Gastrocnemius medialis (tissue), 4 donors: ENCODE results near the gene LRRC3C. TPM values are rescaled to one million over a fixed set of nuclear protein-coding genes. Genes with fewer than 3 reads are reported as not detected.

ENCODE experiments used
- ATAC-seq, 2 donors: fragments of 150-250 bp; one replicate each; pipeline ENCODE4 v1.9.1; 2016
- DNase-seq, 2 donors: peaks; one replicate each; pipeline ENCODE4 v3.0.0-alpha.2; 2019
- H3K27ac ChIP-seq, 4 donors: fragments of 200-600 bp; sonication (generic); 1 replicate in 1 of 4; 2 replicates in 3 of 4; pipeline ENCODE4 v1.5.1; 2016 to 2018; ENCODE audit warnings: mild to moderate bottlenecking in 2 of 4, moderate library complexity in 1 of 4
- H3K27me3 ChIP-seq, 3 donors: fragments of 200-600 bp; sonication (generic) in 2 of 3; 1 replicate in 1 of 3; 2 replicates in 2 of 3; pipeline versions ENCODE4 v1.5.1 to v1.6.0; 2016 to 2019; ENCODE audit warnings: mild to moderate bottlenecking in 1 of 3, moderate library complexity in 1 of 3
- H3K36me3 ChIP-seq, 2 donors: fragments of 200-600 bp; sonication (generic) in 1 of 2; one replicate each; pipeline ENCODE4 v1.5.1; 2017 to 2018
- H3K4me1 ChIP-seq, 2 donors: fragments of 200-600 bp; sonication (generic) in 1 of 2; one replicate each; pipeline ENCODE4 v1.5.1; 2016 to 2017; ENCODE audit warnings: mild to moderate bottlenecking in 2 of 2
- H3K4me3 ChIP-seq, 4 donors: fragments of 200-600 bp; sonication (generic) in 3 of 4; 1 replicate in 1 of 4; 2 replicates in 3 of 4; pipeline ENCODE4 v1.5.1; 2016 to 2019; ENCODE audit warnings: mild to moderate bottlenecking in 2 of 4
- H3K9me3 ChIP-seq, 3 donors: fragments of 200-600 bp; sonication (generic) in 2 of 3; 1 replicate in 1 of 3; 2 replicates in 2 of 3; pipeline ENCODE4 v1.5.1; 2016 to 2019
- CTCF ChIP-seq, 5 experiments: fragments of 450-650 bp in 3 of 5; fragments of 200-600 bp in 2 of 5; sonication (generic) in 2 of 5; IDR thresholded peaks in 4 of 5; conservative IDR thresholded peaks in 1 of 5; 1 replicate in 4 of 5; 2 replicates in 1 of 5; pipeline ENCODE4 v1.5.1; 2016 to 2019; ENCODE audit warnings: antibody characterized with exemption in 5 of 5, mild to moderate bottlenecking in 3 of 5, moderate library complexity in 3 of 5
- POLR2A ChIP-seq, 2 donors: fragments of 450-650 bp; IDR thresholded peaks; one replicate each; pipeline ENCODE4 v1.6.1; 2017; ENCODE audit warnings: antibody characterized with exemption in 2 of 2, mild to moderate bottlenecking in 2 of 2, moderate library complexity in 2 of 2
- in situ Hi-C, 4 donors: fragments of 200-750 bp; cut with MboI; loops; one replicate each; pipeline versions ENCODE4 v1.15.0 to v1.8.0; 2017; ENCODE audit warnings: low sequenced_read_pairs in 4 of 4
- intact Hi-C: fragments of 100-400 bp; cut with DNase I; formaldehyde crosslinking; loops from one replicate; pipeline ENCODE4 v1.15.1; 2023; ENCODE audit warnings: low total_unique reads
- total RNA-seq, 4 donors: library from RNA; depleted of rRNA; stranded (reverse); fragments of >200 nt; gene quantifications; one replicate each; pipeline versions ENCODE4 v1.1.0 to v1.2.3, GENCODE V29; 2016

The LRRC3C gene
- total RNA-seq, 4 donors from 2014 or later: not detected

GRCh38 chr17:39926135-39926587 lies 1.4 kb upstream of the LRRC3C start:
- in situ Hi-C loops (no loop called here), intact Hi-C loops (loop anchor here (2.0 to 5.0 kb wide), 3 partner anchors 55 to 249 kb away; partner anchors contain the start of gene PSMD3)
- ATAC-seq: no peak
- Histone ChIP-seq H3K4me1 (peaks cover 35 to 46% of the 10 kb centered on the region in 2 donors), H3K27ac (peak overlapping the region in 1 of 4 donors; percentile 90), H3K9me3 (no peaks in the 10 kb centered on the region), H3K27me3 (no peaks in the 10 kb centered on the region), H3K4me3 (peak overlapping the region; percentile 96 to 99 (median 98)), H3K36me3 (peaks cover 0 to 26% of the 10 kb centered on the region in 2 donors)
- DNase-seq: no peak
- TF ChIP-seq POLR2A (IDR thresholded peaks at IDR 0.05): no peak
- no peak for TF ChIP-seq CTCF (IDR thresholded peaks at IDR 0.05 in 4 of 5, conservative IDR thresholded peaks at IDR 0.05 in 1 of 5)

- H3K27ac ChIP-seq: peak overlapping the region; percentile 90 to 99 (median 96)
- H3K4me3 ChIP-seq: peak overlapping the region; percentile 96 to 99 (median 98)
- intact Hi-C loops (loop anchor here (2.0 to 5.0 kb wide), 3 partner anchors 54 to 249 kb away; partner anchors contain the start of gene PSMD3), in situ Hi-C loops (no loop called here)
- H3K27me3 ChIP-seq: no peaks in the 10 kb centered on the region
- no peak for ATAC-seq
- no peaks in the 10 kb centered on the region for H3K9me3 ChIP-seq
- peaks cover 35 to 46% of the 10 kb centered on the region in 2 donors for H3K4me1 ChIP-seq
- no peak for DNase-seq
- H3K36me3 ChIP-seq: peaks cover 0 to 23% of the 10 kb centered on the region in 2 donors
- no peak for TF ChIP-seq POLR2A (IDR thresholded peaks at IDR 0.05)
- TF ChIP-seq CTCF (IDR thresholded peaks at IDR 0.05 in 4 of 5, conservative IDR thresholded peaks at IDR 0.05 in 1 of 5): no peak
These were observed 888 bp upstream of the LRRC3C start for GRCh38 chr17:39926588-39927100.

- ATAC-seq (peak; percentile 20 to 34), DNase-seq (peak; percentile 19 to 58)
- intact Hi-C loops (loop anchor here (2.0 to 5.0 kb wide), 3 partner anchors 53 to 251 kb away; partner anchors contain the start of gene PSMD3), in situ Hi-C loops (no loop called here)
- Histone ChIP-seq H3K4me3 (peak overlapping the region; percentile 96 to 99 (median 98)), H3K9me3 (no peaks in the 10 kb centered on the region), H3K4me1 (peaks cover 35 to 46% of the 10 kb centered on the region in 2 donors), H3K27me3 (no peaks in the 10 kb centered on the region), H3K27ac (peak overlapping the region; percentile 90 to 99 (median 96)), H3K36me3 (peaks cover 0 to 7% of the 10 kb centered on the region in 2 donors)
- TF ChIP-seq POLR2A (IDR thresholded peaks at IDR 0.05): peak in 1 of 2 donors; percentile 8
- no peak for TF ChIP-seq CTCF (IDR thresholded peaks at IDR 0.05 in 4 of 5, conservative IDR thresholded peaks at IDR 0.05 in 1 of 5)
These were observed 661 bp downstream of the LRRC3C start for GRCh38 chr17:39927929-39928857.

GRCh38 chr17:39928858-39929645 lies 1.5 kb downstream of the LRRC3C start:
- intact Hi-C loops (loop anchor here (1.0 to 5.0 kb wide), 3 partner anchors 23 to 252 kb away; no protein-coding TSS in a partner anchor), in situ Hi-C loops (no loop called here)
- Histone ChIP-seq H3K4me1 (peaks cover 40 to 51% of the 10 kb centered on the region in 2 donors), H3K4me3 (peak overlapping the region; percentile 96 to 99 (median 98)), H3K36me3 (no peaks in the 10 kb centered on the region), H3K27ac (peak overlapping the region; percentile 90 to 99 (median 96)), H3K27me3 (no peaks in the 10 kb centered on the region), H3K9me3 (no peaks in the 10 kb centered on the region)
- DNase-seq: no peak
- peak; percentile 85 to 87 for ATAC-seq
- no peak for TF ChIP-seq CTCF (IDR thresholded peaks at IDR 0.05 in 4 of 5, conservative IDR thresholded peaks at IDR 0.05 in 1 of 5)
- TF ChIP-seq POLR2A (IDR thresholded peaks at IDR 0.05): peak in 1 of 2 donors; percentile 21
